ENCODE measurements around the gene RNFT1.
"Not testable (repeated sequence)": the region's sequence is repeated elsewhere in the genome, so short reads cannot be mapped to it uniquely, and the experiment has no call there.

RNFT1 gene, protein sequence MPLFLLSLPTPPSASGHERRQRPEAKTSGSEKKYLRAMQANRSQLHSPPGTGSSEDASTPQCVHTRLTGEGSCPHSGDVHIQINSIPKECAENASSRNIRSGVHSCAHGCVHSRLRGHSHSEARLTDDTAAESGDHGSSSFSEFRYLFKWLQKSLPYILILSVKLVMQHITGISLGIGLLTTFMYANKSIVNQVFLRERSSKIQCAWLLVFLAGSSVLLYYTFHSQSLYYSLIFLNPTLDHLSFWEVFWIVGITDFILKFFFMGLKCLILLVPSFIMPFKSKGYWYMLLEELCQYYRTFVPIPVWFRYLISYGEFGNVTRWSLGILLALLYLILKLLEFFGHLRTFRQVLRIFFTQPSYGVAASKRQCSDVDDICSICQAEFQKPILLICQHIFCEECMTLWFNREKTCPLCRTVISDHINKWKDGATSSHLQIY

DNA sequence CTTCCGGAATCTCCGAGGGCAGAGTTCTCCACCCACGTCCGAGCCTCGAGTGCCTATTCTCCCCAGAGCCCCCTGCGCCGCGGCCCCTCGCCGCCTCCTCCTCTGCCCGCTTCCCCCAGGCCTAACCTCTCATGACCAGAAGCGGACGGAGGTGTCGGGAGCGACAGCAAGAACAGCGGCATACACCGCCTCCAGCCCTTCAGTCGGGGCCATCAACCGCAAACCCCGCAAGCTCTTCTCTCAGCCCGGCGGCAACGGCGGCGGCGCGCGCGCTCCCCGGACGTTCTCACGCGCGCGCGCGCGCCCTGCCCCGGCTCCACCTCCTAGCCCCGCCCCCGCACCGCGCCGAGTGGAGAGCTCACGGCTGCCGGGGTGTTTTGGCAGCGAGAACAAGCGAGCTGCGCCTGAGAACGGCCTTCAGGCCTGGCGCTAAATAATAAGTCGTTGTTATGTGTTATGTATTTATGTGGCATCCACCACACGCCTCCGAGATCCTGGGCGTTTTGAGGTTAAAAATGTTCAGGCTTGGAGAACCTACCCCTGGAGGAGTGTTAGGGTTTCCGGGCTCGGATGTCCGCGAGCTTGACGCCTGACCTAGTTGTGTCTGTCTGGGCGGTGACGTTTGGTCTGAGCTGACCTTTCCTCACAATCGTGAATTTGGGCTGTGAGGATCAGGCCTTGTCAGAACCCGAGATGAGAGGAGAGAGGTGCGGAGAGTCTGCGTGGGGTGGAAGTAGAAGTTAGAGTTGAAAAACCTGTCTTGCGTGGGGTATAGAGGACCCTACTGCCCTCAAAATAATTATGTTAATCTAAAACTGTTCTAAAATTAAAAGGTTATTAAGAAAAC is at the start of gene RNFT1:
Gene RNFT1 (minus strand): TSS at position 259 of the 847 bp plus-strand sequence. CDS start 77 bp downstream, at position 182.
- DNase-seq, result peak; percentile 37

DNA sequence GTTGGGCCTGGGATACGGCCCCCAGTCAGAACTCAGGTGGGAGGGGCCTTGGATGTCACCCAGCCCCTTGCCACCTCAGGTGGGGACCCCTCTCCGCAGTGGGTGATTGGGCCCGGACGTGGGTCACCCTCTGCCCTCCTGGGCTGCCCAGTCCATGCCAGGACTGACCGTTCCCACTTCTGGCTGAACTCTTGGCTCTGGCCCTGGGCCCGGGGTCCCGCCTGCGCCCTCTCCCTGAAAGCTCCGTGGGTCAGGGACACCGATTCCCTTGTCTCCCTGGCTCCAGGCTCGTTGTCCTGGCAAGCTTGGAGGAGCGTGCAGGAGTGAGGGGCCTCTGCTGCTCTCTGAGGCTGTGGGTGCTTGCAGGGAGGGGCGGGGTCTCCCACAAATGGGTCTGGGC is 44.8 kb upstream of the RNFT1 start:
- DNase-seq, result not testable (repeated sequence)

DNA sequence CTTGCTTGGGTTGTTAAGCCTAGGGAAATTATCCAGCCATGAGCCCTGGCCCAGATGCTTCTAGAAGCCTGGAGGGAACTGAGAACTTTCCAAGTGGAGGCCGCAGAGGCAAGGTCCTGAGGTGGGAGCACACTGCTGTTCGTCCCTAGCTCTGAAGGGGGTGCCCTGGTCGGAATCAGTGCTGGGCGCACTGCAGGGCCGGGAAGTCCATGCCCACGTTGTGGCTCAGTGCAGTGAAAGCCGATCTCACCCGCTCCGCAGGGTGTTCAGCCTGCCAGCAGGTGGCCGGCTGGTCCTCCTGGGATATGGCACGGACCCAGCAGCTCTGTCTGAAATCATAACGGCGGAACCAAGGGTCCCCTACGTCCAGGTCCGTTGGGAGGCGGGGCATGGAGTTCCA is 43.8 kb upstream of the RNFT1 start:
- DNase-seq, result not testable (repeated sequence)

DNA sequence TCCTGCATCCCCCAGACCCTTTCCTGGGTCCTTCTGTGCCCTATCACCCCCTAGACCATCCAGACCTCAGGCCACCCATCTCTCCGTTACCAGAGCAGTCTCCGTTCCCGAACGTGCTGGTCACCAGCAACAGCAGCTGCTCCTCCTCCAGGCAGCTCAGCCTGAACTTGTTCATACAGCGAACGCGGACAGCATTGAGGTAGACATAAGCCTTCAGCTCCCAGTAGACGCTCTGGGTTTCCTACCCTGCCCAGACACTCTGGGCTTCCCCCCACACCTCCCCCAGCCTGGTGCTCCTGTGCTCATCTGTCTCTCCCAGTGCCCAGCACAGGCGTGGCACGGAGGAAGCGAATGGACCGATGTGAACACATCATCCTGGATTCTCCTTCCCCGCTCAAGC is 41.6 kb upstream of the RNFT1 start:
- DNase-seq, result no peak

DNA sequence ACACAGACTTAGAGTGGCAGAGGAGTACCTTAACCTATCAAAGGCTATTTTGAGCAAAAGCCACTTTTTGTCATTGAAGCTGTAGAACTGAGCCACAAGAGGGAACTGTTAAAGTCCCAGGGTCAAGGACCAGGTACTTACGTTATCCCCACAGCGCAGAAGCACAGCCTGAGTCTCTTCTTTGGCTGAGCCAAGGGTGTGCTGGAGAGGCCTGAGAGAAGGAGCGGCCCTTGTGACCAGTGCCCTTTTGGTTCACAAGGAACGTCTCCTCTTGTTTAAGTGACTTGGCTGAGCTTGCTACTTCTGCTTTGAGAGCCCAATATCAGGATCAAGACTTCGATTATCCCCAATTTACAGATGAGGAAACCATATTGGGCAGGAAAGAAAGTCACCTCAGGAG is 40.0 kb upstream of the RNFT1 start:
- not testable (repeated sequence) for DNase-seq

DNA sequence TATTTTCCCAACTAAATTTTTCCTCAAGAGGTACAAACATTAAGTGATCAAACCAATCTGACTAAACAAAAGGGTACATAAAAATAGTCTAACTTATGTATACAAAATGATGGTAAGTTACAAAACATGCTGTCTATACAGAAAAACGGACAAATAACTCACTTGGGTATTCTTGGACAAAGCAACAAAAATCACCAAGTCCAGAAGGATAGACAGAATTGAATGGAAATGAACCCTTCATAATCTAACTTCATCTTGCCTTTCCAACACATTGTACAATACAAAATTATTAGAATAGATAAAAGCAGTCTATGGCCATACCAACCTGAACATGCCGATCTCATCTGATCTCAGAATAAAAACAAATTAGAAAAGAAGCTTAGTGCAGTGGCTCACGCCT is 37.9 kb upstream of the RNFT1 start:
- DNase-seq, result not testable (repeated sequence)

DNA sequence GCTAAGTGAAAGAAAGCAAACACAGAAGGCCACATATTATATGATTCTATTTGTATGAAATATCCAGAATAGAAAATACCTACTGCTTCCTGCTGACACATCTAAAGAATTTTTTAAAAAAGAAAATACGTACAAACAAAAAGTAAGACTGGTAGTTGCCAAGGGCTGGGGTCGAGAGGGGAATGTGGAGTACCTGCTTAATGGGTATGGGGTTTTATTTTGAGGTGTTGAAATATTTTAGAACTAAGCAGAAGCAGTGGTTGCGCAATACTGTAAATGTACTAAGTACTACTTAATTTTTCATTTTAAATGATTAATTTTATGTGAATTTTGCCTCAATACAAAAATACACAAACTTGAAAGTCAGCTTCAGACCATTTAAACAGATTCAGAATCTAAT is 32.1 kb upstream of the RNFT1 start:
- not testable (repeated sequence) for DNase-seq

DNA sequence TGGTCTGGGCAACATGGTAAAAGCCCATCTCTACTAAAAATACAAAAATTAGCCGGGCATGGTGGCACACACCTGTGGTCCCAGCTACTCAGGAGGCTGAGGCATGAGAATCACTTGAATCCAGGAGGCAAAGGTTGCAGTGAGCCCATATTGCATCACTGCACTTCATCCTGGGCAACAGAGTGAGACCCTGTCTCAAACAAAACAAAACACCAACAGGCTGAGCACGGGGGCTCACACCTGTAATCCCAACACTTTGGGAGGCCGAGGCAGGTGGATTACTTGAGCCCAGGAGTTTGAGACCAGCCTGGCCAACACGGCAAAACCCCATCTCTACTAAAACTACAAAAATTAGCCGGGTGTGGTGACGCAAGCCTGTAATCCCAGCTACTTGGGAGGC is 10.6 kb upstream of the RNFT1 start:
- not testable (repeated sequence) for DNase-seq

DNA sequence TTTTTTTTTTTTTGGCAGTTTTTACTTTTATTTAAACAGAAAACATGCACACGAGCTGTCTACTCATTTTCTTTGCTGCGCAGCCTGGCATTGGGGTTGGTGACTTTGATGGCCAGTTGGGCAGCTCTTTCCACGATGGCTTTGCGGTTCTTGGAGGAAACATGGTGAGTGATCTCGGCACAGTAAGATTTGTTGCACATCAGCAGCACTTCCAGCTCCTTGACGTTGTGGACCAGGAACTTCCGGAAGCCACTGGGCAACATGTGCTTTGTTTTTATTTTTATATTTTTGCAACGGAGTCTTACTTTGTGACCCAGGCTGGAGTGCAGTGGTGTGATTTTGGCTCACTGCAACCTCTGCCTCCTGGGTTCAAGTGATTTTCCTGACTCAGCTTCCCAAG is 8.9 kb upstream of the RNFT1 start:
- not testable (repeated sequence) for DNase-seq

DNA sequence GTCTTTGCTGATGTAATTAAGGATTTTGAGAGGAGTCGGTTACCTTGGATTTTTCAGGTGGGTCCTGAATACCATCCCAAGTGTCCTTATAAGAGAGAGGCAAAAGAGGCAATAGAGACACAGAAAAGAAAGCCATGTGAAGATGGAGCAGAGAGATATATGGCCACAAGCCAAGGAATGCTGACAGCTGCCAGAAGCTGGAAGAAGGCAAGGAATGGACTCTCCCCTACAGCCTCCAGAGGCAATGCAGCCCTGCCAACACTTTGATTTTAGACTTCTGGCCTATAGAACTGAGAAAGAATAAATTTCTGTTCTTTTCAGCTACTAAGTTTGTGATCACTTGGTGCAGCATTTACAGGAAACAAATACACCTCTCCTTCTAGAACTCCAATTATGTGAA is 8.2 kb upstream of the RNFT1 start:
- no peak for DNase-seq

DNA sequence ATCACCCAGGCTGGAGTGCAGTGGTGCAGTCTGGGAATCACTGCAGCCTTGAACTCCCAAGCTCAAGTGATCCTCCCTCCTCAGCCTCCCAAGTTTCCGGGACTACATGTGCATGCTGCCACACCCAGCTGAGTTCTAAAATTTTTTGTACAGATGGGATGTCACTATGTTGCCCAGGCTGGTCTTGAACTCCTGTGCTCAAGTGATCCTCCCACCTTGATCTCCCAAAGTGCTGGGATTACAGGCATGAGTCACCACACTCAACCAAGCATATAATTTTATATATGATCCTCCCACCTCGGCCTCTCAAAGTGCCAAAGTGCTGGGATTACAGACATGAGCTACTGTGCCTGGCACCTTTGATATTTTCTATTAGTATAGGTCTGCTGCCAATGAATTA is 7.2 kb upstream of the RNFT1 start:
- not testable (repeated sequence) for DNase-seq

DNA sequence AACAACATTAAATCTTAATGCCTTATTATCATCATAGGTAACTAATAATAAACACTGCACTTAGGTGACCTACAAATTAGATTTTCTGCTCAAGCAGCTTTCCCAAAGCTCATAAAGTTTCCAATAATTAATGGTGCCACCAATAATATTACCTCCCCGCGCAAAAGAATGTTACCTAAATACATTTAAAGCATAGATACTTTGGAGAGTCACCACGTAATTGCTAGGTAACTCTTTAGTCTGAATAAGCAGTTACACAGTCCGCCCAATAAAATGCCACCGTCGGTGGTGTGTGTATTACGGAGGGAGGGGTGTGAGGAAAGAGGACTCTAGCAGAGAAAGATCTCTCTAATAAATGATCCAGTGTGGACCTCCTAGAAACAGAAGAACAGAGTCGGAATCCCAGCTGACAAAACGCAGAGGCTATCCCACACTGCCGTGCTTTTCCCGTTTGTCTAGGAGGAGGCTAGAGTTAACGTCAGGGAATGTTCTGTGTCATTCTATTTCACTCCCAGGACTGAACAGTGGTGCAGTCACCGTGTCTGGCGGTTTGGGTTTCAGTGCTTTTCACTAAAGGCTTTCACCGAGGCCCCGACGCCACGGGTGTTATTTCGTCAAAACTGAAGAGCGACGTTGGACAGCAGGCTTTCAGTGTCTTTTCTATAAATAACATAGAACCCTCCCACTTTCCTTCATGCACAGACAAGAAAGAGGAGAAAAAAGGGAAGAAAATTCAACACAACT is 630 bp downstream of the RNFT1 start:
- no peak for DNase-seq

DNA sequence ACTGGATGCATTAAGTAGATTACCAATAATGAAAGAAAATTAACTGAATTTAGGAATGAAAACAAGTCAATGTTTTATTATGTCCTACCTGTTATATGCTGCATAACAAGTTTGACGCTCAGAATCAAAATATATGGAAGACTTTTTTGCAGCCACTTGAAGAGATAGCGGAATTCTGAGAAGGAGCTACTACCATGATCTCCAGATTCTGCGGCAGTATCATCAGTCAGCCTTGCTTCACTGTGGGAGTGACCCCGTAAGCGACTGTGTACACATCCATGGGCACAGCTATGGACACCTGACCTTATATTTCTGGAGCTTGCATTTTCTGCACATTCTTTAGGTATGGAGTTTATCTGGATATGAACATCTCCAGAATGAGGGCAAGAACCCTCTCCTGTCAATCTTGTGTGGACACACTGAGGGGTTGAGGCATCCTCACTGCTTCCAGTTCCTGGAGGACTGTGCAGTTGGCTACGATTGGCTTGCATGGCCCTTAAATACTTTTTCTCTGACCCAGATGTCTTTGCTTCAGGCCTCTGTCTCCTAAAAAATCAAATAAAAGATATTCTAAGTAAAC is 1.7 kb downstream of the RNFT1 start:
- DNase-seq, result no peak

DNA sequence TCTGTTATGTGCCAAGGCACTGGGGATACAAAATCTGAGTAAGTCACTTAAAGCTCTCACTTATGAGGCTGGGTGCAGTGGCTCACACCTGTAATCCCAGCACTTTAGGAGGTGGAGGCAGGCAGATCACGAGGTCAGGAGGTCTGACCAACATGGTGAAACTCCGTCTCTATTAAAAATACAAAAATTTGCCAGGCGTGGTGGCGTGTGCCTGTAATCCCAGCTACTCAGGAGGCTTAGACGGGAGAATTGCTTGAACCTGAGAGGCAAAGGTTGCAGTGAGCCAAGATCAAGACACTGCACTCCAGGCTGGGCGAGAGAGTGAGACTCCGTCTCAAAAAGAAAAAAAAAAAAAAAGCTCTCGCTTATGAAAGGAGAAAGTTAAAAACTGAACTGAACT is 5.0 kb downstream of the RNFT1 start:
- DNase-seq, result not testable (repeated sequence)

DNA sequence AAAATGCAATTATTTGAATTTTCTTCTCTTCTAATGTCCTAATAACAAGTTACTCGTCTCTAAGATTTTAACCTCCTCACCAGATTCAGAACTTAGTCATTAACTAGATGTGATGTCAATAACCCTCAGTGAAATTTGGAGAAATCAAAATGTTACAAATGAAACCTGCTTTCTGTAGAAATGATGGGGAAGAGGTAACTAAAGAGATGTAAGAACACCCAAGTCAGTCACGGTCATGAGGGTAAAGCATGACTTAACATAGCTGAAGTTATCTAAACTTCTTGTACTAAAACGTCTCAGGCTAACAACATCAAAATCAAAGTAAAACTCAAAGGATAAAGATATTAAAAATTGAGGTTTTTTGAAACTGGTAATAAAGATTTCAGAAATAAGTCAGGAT is 9.7 kb downstream of the RNFT1 start:
- no peak for DNase-seq

DNA sequence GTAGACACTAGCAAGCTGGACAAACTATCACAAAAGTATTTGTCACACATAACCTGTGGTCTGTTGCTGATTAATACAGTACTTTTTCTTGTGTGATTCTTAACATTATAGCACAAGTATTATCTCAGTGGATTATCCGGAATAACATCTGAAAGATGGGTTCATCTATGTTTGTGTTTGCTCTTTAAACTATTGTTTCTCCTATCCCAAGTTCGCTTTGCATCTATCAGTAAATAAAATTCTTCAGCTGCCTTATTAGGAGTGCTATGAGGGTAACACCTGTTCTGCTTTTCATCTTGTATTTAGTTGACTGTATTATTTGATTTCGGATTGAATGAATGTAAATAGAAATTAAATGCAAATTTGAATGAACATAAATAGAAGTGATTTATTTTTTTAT is 14.5 kb downstream of the RNFT1 start:
- DNase-seq, result no peak

DNA sequence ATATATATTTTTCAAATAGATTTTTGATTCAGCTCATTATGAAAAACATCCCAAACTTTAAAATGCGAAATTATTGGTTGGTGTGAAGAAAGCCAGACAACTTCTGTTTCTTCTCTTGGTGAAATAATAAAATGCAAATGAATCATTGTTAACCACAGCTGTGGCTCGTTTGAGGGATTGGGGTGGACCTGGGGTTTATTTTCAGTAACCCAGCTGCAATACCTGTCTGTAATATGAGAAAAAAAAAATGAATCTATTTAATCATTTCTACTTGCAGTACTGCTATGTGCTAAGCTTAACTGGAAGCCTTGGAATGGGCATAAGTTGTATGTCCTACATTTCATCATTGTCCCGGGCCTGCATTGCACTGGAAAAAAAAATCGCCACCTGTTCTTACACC is 17.2 kb downstream of the RNFT1 start:
- not testable (repeated sequence) for DNase-seq

DNA sequence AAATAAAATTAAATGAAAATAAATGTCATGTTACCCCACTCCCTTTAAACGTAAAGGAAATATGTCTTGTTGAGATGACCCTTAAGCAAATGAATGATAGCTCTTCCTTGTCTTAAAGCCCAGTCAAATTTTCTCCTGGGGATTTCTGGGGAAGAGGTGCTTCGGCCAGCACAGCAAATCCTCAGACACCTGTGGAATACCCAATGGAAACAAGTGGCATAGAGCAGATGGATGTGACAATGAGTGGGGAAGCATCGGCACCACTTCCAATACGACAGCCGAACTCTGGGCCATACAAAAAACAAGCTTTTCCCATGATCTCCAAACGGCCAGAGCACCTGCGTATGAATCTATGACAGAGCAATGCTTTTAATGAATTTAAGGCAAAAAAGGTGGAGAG is 18.1 kb downstream of the RNFT1 start:
- not testable (repeated sequence) for DNase-seq

DNA sequence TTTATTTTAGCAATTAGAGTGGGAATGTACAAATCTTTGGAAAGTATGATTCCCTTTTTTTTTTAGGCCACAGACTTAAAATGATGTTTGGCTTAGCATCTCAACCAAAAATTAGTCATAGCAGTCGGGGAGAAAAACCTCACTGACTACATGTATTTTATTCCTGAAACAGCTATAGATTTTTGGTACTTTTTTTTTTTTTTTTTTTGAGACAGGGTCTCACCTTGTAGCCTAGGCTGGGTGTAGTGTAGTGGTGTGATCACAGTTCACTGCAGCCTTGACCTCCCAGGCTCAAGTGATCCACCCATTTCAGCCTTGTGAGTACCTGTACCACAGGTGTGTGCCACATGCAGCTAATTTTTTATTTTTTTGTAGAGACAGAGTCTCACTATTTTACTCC is 23.4 kb downstream of the RNFT1 start:
- DNase-seq, result no peak

DNA sequence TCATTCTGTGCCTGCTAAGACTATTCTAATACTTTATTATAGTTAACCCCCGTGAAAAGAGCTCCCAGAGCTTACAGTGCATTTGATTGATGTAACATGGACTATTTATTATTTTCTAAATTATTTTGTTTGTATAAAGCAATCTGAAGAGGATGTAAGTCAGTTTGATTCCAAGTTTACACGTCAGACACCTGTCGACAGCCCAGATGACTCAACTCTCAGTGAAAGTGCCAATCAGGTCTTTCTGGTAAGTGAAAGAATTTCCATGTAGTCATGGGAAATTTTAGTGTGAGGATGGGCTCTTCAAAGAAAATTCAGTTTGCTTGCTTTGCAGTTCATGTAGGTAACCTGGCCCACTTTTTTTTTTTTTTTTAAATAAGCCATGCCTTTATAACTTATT is 23.8 kb downstream of the RNFT1 start:
- DNase-seq, result not testable (repeated sequence)

DNA sequence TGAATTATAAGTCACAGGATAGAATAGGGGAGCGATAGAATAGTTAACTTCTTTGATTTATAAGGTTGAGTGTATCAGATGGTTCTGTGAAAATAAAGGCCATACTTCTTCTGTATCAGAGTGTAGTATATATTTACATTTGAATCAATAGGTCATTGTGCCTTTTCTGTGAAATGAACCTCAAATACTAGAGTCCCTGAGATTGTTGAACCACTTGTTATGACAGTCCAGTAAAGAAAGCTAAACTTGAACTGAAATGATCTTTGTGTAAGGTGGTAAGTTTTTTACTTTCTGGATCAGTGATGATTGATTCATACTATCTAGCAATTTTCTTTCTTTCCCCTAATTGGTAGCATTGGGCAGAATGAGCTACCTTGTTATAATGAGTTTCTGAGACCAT is 31.2 kb downstream of the RNFT1 start:
- DNase-seq, result not testable (repeated sequence)

DNA sequence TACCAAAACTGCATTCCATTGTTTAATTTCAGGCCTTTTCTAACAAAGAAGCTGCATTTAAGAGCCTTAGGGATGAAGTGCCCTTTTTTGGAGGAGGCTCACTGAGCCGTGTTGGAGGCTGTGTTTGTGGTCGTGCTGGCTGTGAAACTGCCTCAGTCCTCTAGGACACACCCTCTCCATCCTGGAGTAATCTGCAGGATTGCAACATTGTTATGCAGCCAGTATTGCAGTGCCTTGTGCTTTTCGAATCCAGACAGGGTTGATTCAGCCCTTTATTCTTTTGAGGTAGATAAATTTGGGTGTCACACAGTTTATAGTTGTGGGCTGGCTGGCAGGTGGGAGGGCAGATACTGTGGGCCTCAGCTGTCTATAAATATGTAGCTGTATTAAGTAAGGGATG is 33.8 kb downstream of the RNFT1 start:
- DNase-seq, result not testable (repeated sequence)

DNA sequence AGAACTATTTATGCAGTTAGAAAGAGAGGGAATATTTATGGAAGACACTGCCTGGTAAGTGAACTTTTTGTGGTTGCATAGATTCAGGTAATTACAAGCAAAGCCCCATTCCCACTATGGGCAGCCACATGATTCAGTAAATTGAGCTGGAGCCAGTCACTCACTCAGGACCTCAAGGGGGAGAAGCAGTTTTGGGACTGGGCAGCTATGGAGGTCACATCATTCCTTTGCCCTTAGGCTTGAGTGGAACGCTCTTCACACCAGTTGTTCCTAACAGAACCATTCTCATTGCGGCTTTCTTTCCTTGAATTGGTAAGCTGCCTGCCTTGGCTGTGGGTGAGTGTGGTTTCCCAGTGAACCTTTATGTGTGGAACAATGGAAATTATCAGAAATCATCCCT is 34.4 kb downstream of the RNFT1 start:
- not testable (repeated sequence) for DNase-seq

Measured in NCI-H1436 treated with DMSO at 0.1 percent for 48 hours (cell line).